Stimulated activated CD4-positive, alpha-beta T cell treated with anti-CD3 and anti-CD28 coated beads, TNF-alpha, amount 100 ng/mL, for 48 hours (primary cell): ENCODE results near the gene MAP3K8.

Experiments
- DNase-seq, 3 donors: peaks; one replicate each; pipeline ENCODE4 v3.0.0-alpha.2; 2020; ENCODE audit warnings: low read depth in 3 of 3

Gene MAP3K8

DNA sequence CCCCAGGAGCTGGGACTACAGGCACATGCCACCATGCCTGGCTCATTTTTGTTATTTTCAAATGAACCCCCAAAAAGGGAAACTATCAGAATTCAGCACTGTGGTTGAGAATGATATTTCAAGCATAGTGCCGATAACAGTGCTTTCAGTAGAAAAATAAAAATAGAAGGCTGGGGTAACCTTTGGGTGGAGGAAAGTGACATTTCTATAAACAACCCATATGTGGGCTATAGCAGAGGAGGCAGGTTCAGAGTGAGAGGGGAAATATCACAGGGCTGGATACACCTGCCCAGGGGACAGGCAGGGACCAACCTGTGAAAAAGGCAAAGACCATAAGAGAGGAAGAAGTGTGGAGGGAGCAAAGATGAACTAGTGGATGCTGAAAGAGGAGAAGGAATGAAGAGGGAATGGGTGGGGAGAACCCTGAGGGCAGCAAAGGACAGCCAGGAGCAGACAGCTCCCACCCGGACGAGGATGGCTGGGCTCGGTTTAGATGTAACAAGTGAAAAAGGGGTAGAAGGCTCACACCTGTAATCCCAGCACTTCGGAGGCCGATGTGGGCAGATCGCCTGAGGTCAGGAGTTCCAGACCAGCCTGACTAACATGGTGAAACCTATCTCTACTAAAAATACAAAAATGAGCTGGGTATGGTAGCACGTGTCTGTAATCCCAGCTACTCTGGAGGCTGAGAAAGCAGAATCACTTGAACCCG lies 56.5 kb downstream of the MAP3K8 start:
- no peak for DNase-seq

GRCh38 chr10:30491204-30491915 lies 57.4 kb downstream of the MAP3K8 start:
- no peak for DNase-seq

DNA sequence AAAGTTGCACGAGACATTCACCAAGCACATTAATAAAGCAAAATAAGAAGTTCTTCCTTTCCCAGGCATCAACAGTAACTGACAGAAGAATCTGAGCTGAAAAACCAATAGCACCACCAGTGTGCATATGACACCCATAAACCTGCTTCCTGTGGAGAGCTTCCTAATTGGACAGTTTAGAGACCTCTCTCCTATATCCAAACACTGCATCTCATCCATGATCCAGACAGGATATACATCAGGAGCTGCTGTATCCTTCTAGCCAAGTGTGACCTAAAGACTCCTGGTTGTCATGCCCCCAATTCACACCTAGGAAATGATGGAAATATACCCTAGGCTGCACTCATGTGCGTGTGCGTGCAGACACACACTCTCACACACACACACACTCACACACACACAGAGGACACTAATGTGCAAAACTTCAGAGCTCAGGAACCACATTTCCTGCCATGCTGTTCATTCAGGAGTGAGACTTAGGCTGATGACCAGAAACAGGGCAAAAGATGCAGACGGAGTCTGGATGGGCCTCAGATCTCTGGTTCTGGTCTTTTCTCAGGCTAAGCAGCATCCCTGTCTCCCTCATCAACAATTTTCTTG lies 58.0 kb downstream of the MAP3K8 start:
- no peak for DNase-seq

DNA sequence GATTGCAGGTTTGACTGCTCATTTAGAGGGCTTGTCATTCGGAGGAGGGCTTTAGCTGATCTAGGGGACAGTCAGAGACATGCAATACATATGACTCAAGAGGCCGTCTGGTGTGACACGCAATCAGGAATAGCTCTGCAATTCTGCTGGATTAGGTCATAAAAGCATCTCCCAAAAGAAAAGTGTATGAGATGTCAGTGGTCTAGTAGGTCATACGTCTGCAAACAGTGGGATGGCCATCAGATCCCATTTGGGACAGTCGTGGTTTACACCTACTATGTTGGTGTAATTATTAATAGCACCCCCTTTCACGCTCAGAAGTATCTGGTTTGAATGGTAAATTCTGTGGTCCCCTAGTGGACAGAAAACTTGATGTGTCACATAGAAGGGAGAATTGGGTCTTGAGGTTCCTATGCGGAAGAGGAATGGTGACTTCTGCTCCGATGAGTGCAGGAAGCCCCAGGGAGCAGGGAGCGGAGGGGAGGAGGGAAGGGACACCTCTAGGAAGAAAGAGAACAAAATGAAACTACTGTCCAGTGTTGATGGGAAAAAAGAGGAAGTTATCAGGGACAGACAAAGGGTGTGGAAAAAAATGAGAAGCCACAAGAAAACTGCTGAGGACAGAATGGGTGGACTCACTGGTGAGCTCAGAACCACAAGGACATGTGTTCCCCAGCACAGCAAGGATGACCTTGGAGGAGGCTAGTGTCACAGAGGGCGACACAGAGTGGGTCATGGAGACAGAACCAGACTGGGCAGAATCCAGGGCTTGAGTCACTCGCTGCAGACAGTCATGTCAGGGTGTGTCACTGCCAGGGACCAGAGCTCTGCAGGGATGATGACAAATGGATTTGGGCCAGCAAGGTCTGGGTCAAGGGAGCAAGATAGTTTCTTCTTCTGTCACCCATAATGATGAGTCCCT lies 59.9 kb downstream of the MAP3K8 start:
- DNase-seq, result no peak

DNA sequence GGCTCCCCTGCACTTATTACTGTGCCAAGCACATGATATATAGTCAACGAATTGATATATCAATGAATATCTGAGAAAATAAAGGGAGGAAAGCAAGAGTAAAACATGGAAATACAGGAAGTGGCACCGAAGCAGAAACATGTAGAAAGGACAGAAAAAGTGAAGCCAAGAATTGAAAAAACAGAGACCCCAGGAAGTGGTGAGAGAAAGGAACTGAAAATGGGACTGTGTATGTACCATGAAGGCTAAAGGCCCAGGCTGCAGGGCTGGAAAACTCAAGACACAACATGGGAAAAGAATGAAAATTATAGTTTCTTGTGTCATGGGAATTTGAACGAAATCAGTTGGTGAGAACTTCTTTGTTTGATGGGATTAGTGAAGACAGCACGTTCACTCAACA lies 60.6 kb downstream of the MAP3K8 start:
- DNase-seq, result no peak

GRCh38 chr10:30495687-30496086 lies 61.7 kb downstream of the MAP3K8 start:
- DNase-seq, result no peak

- DNase-seq, result no peak
Observed at GRCh38 chr10:30499816-30500215, 65.8 kb downstream of the MAP3K8 start.

- DNase-seq, result no peak
Observed at GRCh38 chr10:30500534-30500933, 66.5 kb downstream of the MAP3K8 start.

GRCh38 chr10:30500963-30501504 lies 67.0 kb downstream of the MAP3K8 start:
- DNase-seq, result no peak

- no peak for DNase-seq
Observed at GRCh38 chr10:30502266-30503060, 68.5 kb downstream of the MAP3K8 start.

DNA sequence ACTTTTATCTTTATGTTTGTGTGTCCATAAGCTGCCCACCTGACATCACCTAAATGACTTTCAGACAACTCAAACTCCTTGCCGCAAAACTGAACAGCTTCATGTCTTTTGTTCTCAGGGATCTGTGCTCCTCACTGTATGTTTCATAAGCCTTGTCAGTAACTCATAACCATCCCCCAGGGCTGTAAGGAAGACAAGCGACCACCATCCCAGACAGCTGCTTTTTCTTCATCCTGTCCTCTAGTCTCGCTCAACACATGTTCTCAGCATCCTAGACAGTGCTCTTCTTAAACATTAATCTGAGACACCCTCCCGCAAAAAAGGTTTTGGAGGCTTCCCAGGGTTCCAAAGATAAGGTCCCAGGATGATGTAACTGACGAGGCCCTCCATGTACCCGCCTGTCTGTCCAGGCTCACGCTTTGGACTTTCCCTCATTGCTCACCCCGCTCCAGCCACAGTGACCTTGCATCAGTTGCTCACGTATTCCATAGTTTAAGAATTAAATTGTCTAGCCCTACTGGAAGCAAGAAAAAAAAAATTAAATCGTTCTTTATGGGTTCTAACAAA lies 69.8 kb downstream of the MAP3K8 start:
- DNase-seq, result no peak

- DNase-seq, result no peak
Observed at GRCh38 chr10:30505543-30506298, 71.7 kb downstream of the MAP3K8 start.

DNA sequence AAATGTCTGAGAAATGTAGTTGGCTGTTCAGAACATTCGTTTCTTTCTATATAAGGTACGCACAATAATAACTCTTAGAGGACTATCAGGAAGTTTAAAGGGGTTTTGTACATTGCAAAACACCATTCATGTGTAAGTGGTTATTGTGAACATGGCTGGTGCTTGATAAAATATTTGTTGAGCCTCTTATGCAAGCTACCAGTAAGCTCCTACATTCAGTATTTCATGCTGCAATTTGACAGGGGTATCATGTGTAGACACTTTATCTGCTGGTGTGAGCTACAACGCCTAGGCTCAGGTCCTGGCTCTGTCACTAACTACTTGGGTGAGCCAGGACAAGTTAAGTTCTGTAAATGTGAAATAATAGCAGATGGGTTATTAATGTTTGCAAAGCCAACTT lies 75.5 kb downstream of the MAP3K8 start:
- DNase-seq, result no peak

DNA sequence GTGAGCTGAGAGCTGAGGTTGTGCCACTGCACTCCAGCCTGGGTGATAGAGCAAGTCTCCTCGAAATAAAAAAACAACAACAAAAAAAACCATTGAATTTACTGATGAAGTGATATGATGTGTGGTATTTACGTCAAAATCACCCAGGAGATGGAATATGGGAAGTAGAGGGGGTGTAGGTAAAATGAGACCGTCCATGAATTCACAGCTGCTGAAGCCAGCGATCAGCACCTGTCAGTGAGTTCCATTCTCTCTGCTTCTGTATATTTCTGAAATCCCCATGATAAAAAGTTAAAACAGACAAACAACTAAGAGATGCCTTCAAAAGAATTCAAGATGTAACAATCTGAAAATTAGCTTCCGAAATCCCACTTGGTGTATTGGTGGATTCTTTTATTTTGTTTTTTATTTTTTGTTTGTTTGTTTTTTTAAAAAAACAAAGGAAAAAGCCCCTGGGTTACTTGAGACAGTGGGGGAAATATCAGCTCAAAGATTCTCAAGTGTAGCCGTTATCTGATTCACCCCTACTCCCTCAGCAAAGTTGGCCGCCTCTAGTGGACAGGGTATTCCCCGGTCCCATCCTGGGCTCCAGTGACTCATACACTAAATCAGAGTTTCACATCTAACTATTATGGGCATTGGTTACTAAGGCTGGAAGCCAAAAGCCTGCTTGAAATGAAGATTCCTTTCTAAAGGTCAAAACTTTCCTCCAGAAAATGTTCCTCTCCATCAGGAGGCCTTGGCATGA lies 76.4 kb downstream of the MAP3K8 start:
- DNase-seq, result peak in 1 of 3 donors; percentile 33

- DNase-seq, result no peak
Observed at GRCh38 chr10:30510932-30511700, 77.1 kb downstream of the MAP3K8 start.
